ENCODE results near the gene SAP25.
"Not testable (repeated sequence)": the region's sequence is repeated elsewhere in the genome, so short reads cannot be mapped to it uniquely, and the experiment has no call there.

The SAP25 gene

DNA sequence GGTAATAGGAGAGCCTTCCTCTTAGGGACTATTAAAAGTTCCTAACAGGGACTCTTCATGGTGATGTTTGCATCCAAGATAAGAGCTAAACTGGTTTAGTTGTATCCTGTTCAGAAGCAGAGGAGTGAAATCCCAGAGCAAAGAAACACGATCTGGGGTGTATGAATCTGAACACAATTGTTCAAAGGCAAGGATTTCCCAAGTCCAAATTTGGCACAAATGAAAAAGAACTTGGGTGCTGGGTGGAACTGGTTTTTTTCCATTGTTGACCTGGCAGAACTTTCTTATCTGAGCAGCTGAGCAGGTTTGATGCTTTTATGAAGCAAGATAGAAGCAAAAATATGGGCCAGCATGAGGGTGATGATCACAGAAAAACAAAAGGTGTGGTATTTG, 28.7 kb downstream of the SAP25 start:
- DNase-seq (ENCODE audit: low read depth): no peak
- H3K4me3 ChIP-seq (ENCODE audit: low read depth, low read length): no peak overlapping the region

DNA sequence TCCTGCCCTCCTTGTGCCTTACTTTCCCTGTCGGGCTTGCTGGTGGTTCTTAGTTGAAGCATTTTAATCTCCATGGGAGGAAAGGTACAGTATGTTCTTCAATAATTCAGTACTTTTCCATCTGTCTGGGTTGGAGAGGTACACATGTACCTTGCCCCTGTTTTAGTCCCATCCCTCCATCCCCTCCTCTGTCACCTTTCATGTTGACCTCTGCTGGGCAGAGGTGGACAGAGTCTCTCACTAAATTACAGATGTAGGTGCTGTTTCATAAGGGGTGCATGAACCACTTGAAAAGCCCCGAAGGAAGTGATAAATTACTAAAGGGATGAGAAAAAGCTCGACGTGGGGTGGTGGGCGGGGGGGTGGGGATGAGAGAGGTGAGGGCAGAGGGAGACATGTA, 29.3 kb downstream of the SAP25 start:
- DNase-seq (ENCODE audit: low read depth): no peak
- no peak overlapping the region for H3K4me3 ChIP-seq (ENCODE audit: low read depth, low read length)

DNA sequence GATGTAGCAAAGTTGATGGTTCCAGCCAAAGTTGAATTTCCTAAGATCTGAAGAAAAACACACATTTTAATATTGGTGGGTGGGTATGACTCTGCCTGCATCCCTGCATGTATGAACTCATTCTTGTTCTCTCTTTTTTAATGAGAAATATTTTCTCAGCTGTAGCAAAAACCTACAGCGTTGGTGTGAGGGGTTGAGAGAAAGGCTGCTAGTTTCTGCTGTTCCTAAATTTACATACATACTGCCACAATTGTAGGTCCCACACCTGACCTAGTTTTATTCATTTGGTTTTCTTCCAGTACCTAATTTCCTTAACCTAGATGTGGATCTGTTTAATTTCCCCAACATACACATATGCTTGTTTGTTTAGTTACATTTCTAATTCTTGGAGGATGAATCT, 30.1 kb downstream of the SAP25 start:
- H3K4me3 ChIP-seq (ENCODE audit: low read depth, low read length): no peak overlapping the region
- no peak for DNase-seq (ENCODE audit: low read depth)

DNA sequence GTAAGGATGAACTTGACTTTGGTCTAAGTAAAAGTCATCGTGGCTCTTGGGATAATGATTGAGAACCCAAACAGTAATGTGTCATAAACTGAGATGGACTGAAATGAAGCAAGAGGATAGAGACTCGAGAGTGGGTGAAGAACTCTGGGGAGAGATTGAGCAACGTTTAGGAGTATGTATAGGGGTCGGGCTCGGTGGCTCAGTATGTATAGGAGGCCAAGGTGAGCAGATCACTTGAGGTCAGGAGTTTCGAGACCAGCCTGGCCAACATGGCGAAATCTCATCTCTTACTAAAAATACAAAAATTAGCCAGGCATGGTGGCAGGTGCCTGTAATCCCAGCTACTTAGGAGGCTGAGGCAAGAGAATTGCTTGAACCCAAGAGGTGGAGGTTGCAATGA, 32.4 kb downstream of the SAP25 start:
- not testable (repeated sequence) for H3K4me3 ChIP-seq (ENCODE audit: low read depth, low read length); DNase-seq (ENCODE audit: low read depth)

DNA sequence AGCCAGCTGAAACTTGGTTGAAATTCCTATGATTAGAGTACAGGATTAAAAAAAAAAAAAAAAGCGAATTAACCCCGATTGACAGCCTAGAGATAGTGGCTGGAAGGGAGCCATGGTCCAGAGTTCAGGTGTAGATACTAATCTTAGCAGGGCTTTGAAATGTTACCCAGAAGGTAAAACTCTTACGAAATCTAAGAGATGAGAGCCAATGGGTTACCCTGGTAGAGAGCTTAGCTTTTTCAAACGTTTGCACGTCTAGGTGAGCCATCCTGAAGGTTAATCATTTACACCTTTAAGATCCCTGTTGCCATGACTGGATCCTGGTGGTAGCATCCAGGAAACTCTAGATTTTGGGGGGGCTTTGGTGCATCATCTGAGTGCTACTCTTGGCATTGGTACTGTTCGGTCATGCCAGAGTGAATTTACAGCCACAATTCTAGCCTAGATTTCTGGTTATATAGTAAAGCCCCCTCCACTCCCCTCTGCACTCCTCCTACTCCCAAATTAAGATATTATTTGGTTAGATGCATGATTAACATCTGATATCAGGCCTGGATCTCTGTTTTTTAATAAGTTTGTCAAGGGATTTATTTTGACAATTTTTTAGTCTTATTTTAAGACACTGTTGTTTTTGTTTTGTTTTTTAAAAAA, 33.5 kb downstream of the SAP25 start:
- DNase-seq (ENCODE audit: low read depth): no peak
- peak overlapping the region; percentile 81 for H3K4me3 ChIP-seq (ENCODE audit: low read depth, low read length)

DNA sequence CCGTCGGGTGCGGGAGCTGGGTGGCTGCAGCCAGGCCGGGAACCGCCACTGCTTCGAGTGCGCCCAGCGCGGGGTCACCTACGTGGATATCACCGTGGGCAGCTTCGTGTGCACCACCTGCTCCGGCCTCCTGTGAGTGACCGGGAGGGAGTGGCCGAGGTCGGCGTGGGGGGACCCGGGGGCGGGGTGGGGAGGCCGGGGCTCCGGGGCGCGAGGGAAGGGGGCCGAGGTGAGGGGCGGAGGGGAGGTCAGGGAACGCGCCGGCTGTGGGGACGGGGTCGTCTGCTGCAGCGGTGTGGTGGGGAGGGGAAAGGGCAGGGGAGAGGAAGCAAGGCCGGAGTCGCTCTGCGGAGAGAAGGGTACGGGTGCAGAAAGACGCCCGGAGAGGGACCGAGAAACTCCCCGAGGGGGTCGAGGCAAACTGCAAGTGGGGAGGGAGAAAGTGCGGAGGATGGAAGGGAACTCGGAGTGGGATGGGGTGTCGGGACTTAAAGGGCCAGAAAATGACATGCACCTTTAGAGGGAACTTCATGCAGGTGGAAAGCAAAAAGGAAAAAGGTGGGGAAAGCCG, 34.2 kb downstream of the SAP25 start:
- no peak for DNase-seq (ENCODE audit: low read depth)
- H3K4me3 ChIP-seq (ENCODE audit: low read depth, low read length): peak overlapping the region; percentile 81

DNA sequence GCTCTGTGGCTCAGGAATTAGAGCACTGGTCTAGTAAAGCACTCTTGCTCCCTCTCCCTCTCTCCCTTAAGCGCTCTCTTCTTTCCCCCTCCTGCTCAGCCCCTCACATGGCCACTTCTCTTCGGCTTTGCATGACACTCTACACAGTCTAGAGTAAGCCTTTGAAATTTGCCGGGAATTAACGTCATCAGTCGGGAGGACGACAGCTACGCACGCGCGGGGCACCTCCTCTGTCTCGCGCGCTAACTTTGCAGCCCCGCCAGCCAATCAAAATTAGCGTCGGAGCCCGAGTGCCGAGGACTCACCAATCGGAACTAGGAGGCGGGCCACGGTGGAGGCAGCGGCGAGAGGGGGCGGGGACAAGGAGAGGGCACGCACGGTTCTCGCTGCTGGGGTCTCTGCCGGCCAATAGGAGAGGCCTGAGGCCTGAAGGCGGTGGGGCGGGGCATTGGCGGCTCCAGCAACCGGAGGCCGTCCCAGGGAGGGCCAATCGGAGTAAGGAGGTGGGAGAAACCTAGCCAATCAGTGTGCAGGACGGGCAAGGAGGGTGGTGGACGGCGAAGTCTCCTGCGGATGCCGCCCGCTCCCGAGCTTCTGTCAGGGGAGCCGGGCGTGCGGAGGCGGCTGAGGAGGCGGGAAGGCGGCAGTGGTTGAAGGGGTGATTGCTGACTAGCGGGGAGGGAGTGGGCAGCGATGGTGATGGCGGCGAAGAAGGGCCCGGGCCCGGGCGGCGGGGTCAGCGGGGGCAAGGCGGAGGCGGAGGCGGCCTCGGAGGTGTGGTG, 34.9 kb downstream of the SAP25 start, which contains the start of gene AGFG2:
AGFG2 (plus strand) TSS at position 550 of the 782 bp plus-strand sequence; CDS start at position 694, 144 bp downstream.
- peak within 1 kb of the TSS; percentile 81 for H3K4me3 ChIP-seq (ENCODE audit: low read depth, low read length)
- peak; percentile 99 for DNase-seq (ENCODE audit: low read depth)

DNA sequence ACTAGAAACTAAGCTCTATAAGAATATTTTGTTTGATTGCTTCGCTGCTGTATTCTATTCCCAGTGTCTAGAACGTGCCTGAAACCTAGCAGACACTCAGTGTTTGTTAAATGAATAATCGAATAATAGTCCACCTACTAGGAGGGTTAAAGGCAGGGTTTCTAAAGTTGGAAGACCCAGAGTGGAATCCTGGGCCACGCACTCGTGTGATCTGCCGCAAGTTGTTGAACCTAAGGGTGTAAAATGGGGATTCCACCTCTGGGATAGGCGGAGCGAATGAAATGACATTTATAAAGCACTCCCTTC, 35.4 kb downstream of the SAP25 start:
- peak overlapping the region; percentile 53 for H3K4me3 ChIP-seq (ENCODE audit: low read depth, low read length)
- DNase-seq (ENCODE audit: low read depth): no peak

DNA sequence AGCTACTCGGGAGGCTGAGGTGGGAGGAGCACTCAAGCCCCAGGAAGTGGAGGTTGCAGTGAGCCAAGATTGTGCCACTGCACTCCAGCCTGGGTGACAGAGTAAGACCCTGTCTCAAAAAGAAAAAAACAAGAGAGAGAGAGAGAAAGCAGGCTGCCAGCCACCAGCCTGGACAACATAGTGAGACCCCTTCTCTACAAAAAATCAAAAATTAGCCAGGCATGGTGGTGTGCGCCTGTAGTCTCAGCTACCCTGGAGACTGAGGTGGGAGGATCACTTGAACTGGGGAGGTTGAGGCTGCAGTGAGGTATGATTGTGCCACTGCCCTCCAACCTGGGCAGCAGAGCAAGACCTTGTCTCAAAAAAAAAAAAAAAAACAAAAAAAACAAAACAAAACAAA, 37.0 kb downstream of the SAP25 start:
- DNase-seq (ENCODE audit: low read depth); H3K4me3 ChIP-seq (ENCODE audit: low read depth, low read length): not testable (repeated sequence)

DNA sequence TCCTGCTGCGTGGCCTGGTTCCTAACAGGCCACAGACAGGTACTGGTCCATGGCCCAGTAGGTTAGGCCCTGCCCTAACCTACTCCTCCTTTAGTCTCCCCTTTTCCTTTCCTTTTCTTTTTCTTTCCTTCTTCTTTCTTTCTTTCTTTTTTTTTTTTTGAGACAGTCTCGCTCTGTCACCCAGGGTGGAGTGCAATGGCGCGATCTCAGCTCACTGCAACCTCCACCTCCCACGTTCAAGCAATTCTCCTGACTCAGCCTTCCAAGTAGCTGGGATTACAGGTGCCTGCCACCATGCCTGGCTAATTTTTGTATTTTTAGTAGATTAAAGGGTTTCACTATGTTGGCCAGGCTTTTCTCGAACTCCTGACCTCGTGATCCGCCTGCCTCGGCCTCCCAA, 37.7 kb downstream of the SAP25 start:
- not testable (repeated sequence) for H3K4me3 ChIP-seq (ENCODE audit: low read depth, low read length); DNase-seq (ENCODE audit: low read depth)

DNA sequence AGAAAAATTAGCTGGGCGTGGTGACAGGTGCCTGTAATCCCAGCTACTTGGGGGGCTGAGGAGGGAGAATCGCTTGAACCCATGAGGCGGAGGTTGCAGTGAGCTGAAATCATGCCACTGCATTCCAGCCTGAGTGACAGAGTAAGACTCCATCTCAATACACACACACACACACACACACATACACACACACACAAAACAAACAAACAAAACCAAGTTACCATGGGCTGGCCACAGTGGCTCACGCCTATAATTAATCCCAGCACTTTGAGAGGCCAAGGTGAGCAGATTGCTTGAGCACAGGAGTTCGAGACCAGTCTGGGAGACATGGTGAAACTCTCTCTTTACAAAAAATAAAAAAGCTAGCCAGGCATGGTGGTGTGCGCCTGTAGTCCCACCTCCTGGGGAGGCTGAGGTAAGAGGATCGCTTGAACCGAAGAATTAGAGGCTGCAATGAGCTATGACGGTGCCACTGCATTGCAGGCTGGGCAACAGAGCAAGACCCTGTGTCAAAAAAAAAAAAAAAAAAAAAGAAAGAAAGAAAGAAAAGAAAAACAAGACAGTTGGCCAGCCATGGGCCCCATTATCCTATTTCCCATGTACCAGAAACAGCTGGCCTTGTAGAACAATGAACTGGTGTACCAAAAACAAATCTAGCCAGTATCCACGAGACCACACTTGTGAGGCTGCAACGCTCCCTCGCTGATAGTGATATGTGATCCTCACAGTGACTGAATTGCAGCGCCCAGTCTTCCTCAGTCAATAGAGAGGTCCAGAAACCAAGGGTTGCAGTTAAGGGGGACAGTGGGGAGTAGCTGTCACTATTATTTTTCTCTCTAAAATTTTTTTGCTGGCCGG, 41.3 kb downstream of the SAP25 start:
- H3K4me3 ChIP-seq (ENCODE audit: low read depth, low read length): no peak overlapping the region
- no peak for DNase-seq (ENCODE audit: low read depth)

DNA sequence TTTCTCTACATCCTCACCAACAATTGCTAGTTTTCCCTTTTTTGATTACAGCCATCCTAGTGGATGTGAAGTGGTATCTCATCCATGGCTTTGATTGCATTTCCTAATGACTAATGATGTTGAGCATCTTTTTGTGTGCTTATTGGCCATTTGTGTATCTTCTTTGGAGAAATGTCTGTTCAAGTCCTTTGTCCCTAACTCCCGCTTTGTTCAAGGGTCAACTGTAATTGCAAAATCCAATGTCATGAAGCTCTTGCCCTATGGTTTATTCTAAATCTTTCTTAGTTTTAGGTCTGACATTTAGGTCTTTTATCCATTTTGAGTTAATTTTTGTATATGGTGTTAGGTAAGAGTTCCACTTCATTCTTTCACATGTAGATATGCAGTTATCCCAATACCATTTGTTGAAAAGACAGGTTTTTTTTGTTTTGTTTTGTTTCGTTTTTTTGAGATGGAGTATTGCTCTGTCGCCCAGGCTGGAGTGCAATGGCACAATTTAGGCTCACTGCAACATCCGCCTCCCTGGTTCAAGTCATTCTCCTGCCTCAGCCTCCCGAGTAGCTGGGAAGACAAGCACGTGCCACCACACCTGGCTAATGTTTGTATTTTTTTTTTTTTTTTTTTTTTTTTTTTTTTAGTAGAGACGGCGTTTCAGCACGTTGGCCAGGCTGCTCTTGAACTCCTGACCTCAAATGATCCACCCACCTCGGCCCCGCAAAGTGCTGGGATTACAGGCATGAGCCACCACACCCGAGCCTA, 45.4 kb downstream of the SAP25 start:
- DNase-seq (ENCODE audit: low read depth); H3K4me3 ChIP-seq (ENCODE audit: low read depth, low read length): not testable (repeated sequence)

DNA sequence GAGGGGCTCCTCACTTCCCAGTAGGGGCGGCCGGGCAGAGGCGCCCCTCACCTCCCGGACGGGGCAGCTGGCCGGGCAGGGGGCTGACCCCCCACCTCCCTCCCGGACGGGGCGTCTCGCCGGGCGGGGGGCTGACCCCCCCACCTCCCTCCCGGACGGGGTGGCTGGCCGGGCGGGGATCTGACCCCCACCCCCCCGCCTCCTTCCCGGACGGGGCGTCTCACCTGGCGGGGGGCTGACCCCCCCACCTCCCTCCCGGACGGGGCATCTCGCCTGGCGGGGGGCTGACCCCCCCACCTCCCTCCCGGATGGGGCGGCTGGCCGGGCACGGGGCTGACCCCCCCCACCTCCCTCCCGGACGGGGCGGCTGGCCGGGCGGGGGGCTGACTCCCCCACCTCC, 50.5 kb downstream of the SAP25 start:
- DNase-seq (ENCODE audit: low read depth); H3K4me3 ChIP-seq (ENCODE audit: low read depth, low read length): not testable (repeated sequence)

Data from skeletal muscle cell (primary cell).